PFSK-1 (cell line): ENCODE data around the gene DENND2D.

Experiments
- FOXP2 ChIP-seq: optimal IDR thresholded peaks from 2 replicates; pipeline ENCODE3; 2011; ENCODE audit warnings: borderline replicate concordance, control low read depth, inconsistent platforms; ENCODE audit not compliant: insufficient read depth; ENCODE audit errors: extremely low read length, extremely low read depth
- POLR2AphosphoS5 ChIP-seq: IDR thresholded peaks from 2 replicates; pipeline ENCODE4 v1.6.1; 2012; ENCODE audit warnings: low read depth, mild to moderate bottlenecking, control low read depth, low read length, moderate library complexity
- SIN3A ChIP-seq: IDR thresholded peaks from 2 replicates; pipeline ENCODE4 v1.6.1; 2012; ENCODE audit warnings: mild to moderate bottlenecking, low read length, moderate library complexity, borderline replicate concordance; ENCODE audit not compliant: insufficient read depth
- TAF1 ChIP-seq: IDR thresholded peaks from 2 replicates; pipeline ENCODE4 v1.6.1; 2012; ENCODE audit warnings: low read length, control low read depth, borderline replicate concordance; ENCODE audit not compliant: insufficient read depth
- TF ChIP-seq, protein P1 (sequence below), 2 experiments: IDR thresholded peaks; 2 replicates each; pipeline versions ENCODE4 v1.6.1 to v1.8.0; 2011 to 2012; ENCODE audit warnings: low read depth in 2 of 2, low read length in 2 of 2, control low read depth in 1 of 2, inconsistent platforms in 1 of 2, mild to moderate bottlenecking in 1 of 2, moderate library complexity in 1 of 2; ENCODE audit not compliant: insufficient read depth in 1 of 2

The DENND2D gene

DNA sequence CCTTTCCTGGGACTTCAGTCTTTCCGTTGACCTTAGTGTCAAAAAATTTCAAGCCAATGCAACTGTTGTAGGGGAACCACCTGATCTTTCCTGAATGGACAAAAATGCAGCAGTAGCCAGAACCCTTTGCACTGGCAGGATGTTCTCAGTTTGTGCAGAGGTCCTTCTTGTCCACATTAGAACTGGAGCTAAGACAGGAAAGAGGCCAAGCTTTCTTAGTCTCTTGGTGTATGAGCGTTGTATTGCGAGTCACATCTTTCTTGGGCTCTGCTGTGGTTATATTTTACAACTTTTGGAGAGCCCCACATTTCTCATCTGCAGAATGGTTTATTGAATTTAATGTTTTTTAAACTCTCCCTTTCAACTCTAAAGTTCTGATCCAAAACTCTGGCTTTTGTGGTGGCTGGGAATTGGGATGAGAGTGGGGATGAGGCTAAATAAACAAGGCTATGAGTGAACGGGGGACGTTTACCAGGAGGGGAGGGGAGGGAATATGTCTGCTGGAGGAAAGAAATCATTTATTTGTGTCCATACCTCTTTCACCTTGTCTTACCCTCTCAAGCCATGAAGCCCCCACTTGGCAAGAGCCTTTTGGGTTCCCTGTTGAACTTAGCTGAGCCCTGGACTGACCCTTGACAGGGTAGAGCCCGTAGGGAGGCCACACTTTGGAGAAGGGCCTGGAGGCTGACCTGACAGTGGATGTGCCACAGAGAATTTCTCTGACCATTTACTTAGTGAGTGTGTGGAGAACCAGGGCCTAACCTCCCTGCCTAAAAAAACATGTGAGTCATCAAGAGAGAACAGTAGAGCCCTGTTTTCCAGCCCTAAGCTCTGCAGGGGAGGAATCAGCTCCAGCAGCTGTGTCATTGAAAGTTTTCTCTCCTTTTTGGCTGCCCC lies 27.7 kb upstream of the DENND2D start:
- no peak for TF ChIP-seq TAF1
- TF ChIP-seq SIN3A = no peak
- no peak for TF ChIP-seq POLR2AphosphoS5
- no peak for TF ChIP-seq FOXP2
- TF ChIP-seq, protein P1, sequence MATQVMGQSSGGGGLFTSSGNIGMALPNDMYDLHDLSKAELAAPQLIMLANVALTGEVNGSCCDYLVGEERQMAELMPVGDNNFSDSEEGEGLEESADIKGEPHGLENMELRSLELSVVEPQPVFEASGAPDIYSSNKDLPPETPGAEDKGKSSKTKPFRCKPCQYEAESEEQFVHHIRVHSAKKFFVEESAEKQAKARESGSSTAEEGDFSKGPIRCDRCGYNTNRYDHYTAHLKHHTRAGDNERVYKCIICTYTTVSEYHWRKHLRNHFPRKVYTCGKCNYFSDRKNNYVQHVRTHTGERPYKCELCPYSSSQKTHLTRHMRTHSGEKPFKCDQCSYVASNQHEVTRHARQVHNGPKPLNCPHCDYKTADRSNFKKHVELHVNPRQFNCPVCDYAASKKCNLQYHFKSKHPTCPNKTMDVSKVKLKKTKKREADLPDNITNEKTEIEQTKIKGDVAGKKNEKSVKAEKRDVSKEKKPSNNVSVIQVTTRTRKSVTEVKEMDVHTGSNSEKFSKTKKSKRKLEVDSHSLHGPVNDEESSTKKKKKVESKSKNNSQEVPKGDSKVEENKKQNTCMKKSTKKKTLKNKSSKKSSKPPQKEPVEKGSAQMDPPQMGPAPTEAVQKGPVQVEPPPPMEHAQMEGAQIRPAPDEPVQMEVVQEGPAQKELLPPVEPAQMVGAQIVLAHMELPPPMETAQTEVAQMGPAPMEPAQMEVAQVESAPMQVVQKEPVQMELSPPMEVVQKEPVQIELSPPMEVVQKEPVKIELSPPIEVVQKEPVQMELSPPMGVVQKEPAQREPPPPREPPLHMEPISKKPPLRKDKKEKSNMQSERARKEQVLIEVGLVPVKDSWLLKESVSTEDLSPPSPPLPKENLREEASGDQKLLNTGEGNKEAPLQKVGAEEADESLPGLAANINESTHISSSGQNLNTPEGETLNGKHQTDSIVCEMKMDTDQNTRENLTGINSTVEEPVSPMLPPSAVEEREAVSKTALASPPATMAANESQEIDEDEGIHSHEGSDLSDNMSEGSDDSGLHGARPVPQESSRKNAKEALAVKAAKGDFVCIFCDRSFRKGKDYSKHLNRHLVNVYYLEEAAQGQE (IDR thresholded peaks at IDR 0.05; ENCODE audit: insufficient read depth in 1 of 2, low read depth in 2 of 2, low read length in 2 of 2) = no peak

- no peak for TF ChIP-seq TAF1
- TF ChIP-seq POLR2AphosphoS5 = no peak
- TF ChIP-seq SIN3A = no peak
- TF ChIP-seq, protein P1 (IDR thresholded peaks at IDR 0.05; ENCODE audit: insufficient read depth in 1 of 2, low read depth in 2 of 2, low read length in 2 of 2) = no peak
- no peak for TF ChIP-seq FOXP2
Measured at GRCh38 chr1:111227434-111227833, 27.0 kb upstream of the DENND2D start, which contains the start of gene CHI3L2. TSS of gene CHI3L2 (plus strand) at chr1:111227713. CDS start at chr1:111227730, 17 bp downstream.

DNA sequence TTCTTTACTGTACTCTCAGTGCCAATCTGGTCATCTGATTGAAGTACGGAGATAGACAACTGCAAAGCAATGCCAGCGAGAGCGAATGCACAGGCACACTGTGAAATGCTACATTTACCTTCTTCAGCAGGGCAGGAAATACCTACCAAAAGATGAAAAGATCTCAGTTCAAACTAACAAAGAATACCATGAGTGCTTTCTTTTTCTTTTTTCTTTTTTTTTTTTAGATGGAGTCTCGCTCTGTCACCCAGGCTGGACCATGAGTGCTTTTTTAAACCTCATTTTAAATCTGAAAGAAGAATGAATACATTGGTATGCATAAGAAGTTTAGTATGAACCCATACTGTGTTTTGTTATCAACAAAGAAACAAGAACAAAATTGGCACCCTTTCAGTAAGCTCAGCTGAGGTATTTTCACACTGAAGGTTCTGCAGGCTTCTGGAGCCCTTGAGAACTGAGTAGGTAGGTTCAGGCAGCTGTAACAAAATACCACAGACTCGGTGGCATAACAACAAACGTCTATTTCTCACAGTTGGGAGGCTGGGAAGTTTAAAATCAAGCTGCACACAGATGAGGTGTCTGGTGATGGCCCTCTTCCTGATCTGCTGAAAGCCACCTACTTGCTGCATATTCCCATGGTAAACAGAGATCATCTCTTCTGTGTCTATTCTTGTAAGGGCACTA lies 25.4 kb upstream of the DENND2D start:
- no peak for TF ChIP-seq SIN3A
- TF ChIP-seq TAF1 = no peak
- TF ChIP-seq, protein P1 (IDR thresholded peaks at IDR 0.05; ENCODE audit: insufficient read depth in 1 of 2, low read depth in 2 of 2, low read length in 2 of 2) = no peak
- TF ChIP-seq POLR2AphosphoS5 = no peak
- TF ChIP-seq FOXP2 = no peak

- TF ChIP-seq FOXP2 = no peak
- TF ChIP-seq TAF1 = no peak
- TF ChIP-seq, protein P1 (IDR thresholded peaks at IDR 0.05; ENCODE audit: insufficient read depth in 1 of 2, low read depth in 2 of 2, low read length in 2 of 2) = no peak
- TF ChIP-seq POLR2AphosphoS5 = no peak
- no peak for TF ChIP-seq SIN3A
Measured at GRCh38 chr1:111225091-111225490, 24.6 kb upstream of the DENND2D start.
